GM19397 (cell line): ENCODE measurements around the gene CDYL2.
"Not testable (repeated sequence)": the region's sequence is repeated elsewhere in the genome, so short reads cannot be mapped to it uniquely, and the experiment has no call there.

Source experiments
- ATAC-seq: cut with Tn5 transposase; IDR thresholded peaks from one replicate; pipeline ENCODE4 v1.9.1; 2021; ENCODE audit warnings: mild to moderate bottlenecking, moderate library complexity; ENCODE audit not compliant: unreplicated experiment

The CDYL2 gene, protein sequence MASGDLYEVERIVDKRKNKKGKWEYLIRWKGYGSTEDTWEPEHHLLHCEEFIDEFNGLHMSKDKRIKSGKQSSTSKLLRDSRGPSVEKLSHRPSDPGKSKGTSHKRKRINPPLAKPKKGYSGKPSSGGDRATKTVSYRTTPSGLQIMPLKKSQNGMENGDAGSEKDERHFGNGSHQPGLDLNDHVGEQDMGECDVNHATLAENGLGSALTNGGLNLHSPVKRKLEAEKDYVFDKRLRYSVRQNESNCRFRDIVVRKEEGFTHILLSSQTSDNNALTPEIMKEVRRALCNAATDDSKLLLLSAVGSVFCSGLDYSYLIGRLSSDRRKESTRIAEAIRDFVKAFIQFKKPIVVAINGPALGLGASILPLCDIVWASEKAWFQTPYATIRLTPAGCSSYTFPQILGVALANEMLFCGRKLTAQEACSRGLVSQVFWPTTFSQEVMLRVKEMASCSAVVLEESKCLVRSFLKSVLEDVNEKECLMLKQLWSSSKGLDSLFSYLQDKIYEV

DNA sequence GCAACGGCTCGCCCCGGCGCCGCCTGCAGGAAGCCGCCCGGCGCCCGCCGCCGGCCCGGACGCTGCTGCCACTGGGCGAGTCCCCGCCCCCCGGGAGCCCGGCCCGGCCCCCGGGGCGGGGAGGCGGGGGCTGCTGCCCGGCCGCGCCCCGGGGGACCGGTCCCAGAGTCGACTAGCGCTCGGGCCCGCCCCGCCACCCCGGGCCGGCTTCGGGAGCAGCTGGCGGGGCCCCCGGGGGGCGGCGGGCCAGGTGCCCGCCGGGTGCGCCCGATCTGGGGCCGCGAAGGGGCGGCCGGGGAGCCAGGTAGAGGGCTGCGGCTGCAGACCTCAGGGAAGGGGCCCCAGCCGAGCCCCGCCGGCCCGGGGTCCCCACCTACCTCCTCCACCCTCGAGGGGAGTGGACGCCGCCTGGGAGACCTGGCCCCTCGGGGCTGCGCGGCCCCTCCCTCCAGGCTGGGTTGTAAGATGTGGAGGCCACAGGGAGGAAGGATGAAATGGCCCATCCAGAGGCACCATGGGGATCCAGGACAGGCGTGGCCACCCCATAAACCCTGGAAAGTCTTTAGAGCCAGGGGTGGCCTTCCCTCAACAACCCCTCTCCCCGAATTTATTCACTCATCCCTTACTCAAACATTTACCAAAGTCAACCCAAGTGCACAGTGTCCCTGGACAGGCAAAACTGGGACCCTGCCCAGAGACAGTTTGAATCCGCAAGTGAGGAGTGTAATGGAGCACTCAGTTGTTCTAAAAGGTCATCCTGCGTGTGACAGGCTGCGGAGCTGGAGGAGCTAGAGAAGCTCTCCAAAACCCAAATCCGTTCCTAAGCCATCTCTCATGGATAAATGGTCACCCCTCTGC, at the start of gene CDYL2:
TSS of gene CDYL2 (minus strand) at position 73 of the 858 bp plus-strand sequence. CDS start 425 bp downstream, outside the sequence.
- ATAC-seq, result peak; percentile 71

GRCh38 chr16:80852261-80852872, 48.0 kb upstream of the CDYL2 start:
- no peak for ATAC-seq

- no peak for ATAC-seq
These were observed 47.4 kb upstream of the CDYL2 start for GRCh38 chr16:80851831-80852230.

GRCh38 chr16:80850757-80851156, 46.4 kb upstream of the CDYL2 start:
- ATAC-seq, result no peak

- no peak for ATAC-seq
These were observed 44.5 kb upstream of the CDYL2 start for GRCh38 chr16:80848862-80849261.

GRCh38 chr16:80846680-80847079, 42.3 kb upstream of the CDYL2 start:
- no peak for ATAC-seq

GRCh38 chr16:80846275-80846674, 41.9 kb upstream of the CDYL2 start:
- ATAC-seq, result no peak

- ATAC-seq, result no peak
These were observed 40.0 kb upstream of the CDYL2 start for GRCh38 chr16:80844395-80844794.

DNA sequence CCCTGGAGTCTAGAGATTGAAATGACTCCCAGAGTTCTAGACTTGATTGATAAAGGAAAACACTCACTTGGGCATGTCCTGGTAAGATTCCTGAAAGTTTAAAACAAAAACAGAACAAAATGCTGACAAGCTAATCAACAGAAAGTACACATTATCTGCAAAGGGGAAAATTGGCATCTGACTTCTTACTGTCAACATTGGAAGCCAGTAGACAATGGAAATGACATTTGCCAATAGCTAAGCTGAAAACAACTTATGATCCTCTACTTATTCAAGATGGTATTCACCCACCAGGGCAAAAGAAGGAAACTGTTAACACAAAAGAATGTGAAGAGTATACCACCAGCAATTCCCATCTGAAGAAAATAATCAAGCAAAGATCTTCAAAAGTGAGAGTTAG, 36.8 kb upstream of the CDYL2 start:
- ATAC-seq, result no peak

GRCh38 chr16:80837533-80838147, 33.2 kb upstream of the CDYL2 start:
- no peak for ATAC-seq

DNA sequence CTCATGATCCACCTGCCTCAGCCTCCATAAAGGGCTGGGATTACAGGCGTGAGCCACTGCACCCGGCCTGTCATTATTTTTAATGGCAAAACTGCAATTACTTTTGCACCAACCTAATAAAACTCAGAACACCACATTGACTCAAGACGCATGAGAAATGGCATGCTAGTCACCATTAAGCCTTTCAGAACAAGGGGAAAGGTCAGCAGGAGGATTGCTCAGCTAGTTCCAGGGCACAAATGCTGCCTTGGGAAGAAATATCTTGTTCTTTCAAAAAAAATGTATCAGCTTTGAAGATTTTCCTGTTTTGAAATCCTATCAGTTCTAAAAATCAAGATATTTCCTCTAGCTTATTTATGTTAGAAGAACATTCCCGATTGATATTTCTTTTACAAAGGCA, 32.4 kb upstream of the CDYL2 start:
- ATAC-seq, result no peak

- ATAC-seq, result no peak
These were observed 31.8 kb upstream of the CDYL2 start for GRCh38 chr16:80836202-80836601.

DNA sequence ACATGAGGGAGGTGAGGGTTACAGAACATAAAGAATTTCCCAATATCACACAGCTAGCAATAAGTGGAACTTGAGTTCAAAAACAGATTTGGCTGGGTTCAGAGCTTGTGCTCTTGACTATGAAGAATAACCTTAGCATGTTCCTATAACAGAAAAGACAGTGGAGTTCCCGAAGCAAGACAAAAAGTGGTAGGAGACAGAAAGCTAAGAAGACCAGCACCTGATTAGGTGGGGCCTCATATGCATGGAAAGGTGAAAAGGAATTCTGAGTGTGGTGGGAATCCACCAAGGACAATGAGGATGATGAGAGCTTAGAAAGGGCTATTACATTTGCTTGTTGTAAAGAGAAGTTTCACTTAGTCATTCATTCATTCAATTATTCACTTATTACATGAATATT, 26.6 kb upstream of the CDYL2 start:
- no peak for ATAC-seq

- no peak for ATAC-seq
These were observed 24.1 kb upstream of the CDYL2 start for GRCh38 chr16:80828495-80828894.

GRCh38 chr16:80827007-80827406, 22.6 kb upstream of the CDYL2 start:
- no peak for ATAC-seq

- ATAC-seq, result no peak
These were observed 21.0 kb upstream of the CDYL2 start for GRCh38 chr16:80825365-80825758.

DNA sequence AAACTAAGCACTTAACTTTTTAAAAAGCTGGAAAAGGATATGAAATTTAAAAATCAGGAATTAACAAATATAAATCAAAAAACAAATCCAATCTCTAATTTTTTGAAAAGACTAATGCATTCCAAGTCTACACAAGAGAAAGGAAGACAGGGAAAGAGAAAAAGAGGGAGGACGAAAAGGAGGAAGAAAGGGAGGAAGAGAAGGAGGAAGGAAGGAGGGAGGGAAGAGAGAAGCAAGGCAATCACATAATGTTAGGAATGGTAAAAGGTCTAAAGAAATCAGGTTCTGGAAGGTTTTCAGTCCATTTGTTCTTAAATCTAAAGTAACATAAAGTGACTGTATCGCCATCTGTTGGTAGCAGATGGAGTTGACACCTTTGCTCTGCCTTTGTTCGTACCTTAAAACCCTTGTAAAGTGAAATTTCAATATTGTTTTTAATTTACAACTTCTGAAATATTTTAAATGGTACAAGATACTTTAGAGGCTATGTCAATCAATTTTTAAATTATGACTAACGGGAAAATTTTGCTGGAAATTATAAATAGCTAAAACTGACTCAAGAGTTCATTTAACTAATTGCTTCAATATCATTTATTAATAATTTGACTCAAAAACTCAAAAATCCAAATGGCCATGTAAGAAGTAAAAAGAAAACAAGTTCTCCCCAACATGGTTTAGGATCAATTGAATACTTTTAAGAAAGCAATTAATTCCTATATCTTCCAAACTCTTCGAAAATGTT, 20.4 kb upstream of the CDYL2 start:
- no peak for ATAC-seq

- ATAC-seq, result no peak
These were observed 15.6 kb upstream of the CDYL2 start for GRCh38 chr16:80819988-80820387.

GRCh38 chr16:80816356-80816755, 12.0 kb upstream of the CDYL2 start:
- no peak for ATAC-seq

DNA sequence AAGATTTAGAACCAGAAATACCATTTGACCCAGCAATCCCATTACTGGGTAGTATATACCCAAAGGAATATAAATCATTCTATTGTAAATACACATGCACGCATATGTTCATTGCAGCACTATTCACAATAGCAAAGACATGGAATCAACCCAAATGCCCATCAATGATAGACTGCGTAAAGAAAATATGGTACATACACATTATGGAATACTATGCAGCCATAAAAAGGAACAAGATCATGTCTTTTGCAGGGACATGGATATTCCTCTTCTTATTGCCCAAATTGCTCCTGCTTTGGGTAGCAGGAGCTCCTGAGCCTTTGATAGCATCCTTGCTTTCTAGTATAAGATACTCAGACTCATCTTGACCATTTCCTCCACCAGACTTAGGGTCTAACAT, 10.9 kb upstream of the CDYL2 start:
- ATAC-seq, result not testable (repeated sequence)
